ENCODE data around the gene S100A2.

Gene S100A2

DNA sequence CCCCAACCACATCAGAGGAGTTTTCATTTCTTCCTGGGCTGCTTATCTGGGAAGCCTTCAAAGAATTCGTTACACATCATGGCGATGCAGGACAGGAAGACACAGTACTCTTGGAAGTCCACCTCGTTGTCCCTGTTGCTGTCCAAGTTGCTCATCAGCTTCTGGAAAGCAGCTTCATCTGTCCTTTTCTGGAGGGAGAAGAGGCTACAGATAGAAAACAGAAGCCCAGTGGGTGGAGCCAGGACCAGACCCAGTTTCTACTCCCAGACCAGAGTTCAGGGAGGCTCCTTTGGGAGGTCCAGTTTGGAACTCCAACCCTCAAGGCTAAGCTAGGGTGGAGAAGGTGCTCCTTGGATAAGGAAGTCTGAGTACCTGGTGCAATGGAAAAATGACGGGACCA lies 21.9 kb downstream of the S100A2 start:
- no peak for DNase-seq

DNA sequence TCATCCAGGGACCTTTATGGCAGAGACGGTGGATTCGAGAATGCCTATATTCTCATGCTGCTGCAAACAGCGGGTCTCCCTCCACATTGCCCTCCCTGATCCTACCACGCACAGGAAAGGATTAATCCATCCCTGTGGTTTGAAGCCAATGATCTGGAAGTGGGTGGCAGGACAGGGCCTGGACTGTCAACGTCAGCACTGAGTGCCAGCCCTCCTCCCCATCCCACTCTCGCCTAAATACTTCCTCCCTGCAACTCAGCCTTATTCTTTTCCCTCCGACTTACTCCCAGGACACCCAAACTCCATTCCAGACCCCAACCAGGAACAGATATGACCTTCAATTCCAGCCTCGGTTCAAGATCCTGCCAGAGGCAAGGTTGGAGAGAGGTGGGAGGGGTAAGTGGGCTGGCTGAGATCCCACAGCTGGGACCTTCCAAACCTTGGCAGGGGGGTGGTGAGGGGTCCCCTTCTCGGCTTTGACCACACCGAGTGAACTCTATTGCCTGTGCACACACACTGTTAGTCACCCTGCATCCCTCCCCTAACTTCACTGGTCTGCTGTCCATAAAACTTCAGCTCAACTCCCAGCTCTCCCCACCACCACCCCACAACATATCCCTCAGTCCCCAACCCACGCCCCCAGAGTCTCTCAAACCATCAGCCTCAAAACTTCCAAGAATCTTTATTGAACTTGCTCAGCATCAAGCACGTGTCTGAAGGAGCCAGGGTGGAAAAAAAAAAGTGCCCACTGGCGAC lies 22.5 kb downstream of the S100A2 start:
- no peak for DNase-seq

DNA sequence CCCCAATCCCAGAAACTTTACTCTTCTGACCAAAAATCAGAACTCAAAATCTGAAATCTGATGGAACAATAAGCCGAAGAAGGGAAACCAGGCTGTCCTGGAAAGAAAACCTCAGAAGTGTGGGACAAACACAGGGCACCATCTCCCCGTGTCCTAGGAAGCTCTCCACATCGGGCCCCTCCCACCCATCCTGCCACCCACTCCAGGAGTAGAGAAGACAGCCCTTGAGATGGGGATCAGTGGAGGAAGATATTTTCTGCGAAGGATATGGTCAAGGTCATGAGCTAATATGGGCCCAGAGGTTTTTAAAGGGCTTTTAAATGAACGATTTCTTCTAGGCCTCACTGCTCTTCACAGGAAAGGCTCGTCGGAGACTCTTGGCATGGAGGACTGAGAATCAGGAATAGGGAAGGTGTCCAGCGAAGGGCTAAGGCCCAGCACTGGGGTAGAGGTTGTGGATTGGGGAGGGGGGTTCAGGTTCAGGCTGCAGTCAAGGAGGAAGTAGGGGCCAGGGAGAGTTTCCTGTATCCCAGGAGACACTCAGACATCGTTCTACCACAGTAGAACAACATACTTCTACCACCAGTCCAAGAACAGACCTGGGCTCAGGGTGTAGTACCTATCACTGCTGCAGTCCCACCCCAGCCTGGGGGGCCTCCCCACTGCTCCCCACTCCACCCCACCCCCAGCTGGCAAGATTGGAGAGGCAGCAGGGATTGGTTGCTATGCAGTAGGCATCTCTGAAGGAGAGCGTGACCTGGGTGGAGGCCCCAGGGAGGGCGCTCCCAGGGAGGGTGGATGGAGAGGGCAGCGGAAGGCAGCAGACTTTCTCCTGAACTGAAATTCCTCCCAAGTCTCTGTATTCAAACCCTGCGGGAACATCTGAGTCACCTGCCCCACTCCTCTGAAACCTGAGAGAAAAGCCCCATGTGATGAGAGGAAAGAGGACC lies 23.7 kb downstream of the S100A2 start:
- DNase-seq = no peak

DNA sequence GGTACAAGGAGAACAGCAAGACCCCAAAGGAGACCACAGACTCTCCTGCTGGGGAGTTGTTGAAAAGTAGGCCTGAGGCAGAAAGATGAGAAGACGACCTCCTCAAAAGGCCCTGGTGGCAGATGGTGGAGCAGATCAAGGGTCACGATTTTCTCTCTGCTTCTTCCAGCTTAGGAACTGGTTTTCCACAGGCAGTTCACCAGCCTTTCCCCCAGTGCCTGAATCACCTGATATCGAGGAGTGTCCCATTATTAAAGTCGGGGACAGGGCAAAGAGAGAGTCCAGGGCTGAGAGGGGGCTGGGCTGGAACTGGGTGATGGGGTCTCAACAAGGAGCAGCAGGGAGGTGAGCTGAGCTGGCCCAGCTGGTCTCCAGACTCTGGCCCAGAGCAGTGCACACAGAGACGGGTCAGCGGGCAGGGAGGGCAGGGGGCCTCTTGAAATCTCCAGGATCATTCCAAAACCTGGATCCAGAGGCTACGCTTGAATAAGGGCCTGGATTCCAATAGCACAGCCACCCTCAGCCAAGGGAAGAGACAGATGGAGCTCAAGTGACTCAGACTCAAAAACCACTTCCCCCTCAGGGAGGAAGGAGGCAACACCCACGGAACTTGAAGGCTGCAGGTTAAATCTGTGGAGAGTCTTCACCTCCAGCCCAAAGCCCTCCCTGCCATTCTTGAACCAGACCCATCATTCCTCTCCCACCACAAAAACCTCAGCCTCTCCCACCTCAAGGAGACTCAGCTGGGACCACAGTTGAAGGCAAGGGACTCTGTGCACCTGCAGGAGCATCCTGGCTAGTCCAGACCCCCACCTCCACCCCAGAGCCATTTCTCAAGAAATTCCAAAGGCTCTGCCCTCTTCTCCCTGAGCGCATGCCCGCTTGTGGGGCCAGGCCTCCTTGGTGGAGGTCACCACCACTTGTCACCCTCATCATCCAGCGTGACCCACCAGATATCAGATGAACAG lies 25.0 kb downstream of the S100A2 start, which contains the start of gene S100A5:
Gene S100A5, minus strand, starts transcription at position 541 of the 968 bp plus-strand sequence. CDS start 743 bp downstream, outside the sequence.
- DNase-seq = peak; percentile 39

DNA sequence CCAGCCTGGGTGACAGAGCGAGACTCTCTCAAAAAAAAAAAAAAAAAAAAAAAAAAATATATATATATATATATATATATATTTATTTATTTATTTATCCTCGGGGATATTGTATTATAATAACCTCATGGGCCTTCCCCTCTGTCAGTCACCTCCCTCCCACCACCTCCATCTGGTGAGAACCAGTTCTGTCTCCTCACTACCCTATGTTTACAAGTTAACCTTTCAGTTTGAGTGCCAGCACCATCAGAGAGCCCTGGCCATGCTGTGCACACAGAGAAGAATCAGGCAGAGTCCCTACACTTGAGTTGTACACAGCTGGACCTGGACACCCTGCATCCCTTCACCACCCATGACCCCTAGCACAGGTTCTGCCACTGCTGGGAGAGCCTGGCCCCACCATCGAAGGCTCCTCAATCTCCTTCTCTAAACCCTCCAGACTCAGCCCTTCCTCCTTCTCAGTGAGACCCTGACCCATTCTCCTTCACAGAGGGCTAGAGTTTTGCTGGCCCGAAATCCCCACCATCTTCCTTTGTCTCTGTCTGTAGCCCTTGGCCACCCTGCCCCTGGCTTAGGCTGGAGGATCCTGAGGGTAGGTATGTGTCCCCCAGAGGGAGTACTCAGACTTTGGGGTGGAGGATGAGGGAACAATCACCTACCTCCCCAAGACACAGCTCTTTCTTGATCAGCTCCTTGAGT lies 26.1 kb downstream of the S100A2 start:
- no peak for DNase-seq

DNA sequence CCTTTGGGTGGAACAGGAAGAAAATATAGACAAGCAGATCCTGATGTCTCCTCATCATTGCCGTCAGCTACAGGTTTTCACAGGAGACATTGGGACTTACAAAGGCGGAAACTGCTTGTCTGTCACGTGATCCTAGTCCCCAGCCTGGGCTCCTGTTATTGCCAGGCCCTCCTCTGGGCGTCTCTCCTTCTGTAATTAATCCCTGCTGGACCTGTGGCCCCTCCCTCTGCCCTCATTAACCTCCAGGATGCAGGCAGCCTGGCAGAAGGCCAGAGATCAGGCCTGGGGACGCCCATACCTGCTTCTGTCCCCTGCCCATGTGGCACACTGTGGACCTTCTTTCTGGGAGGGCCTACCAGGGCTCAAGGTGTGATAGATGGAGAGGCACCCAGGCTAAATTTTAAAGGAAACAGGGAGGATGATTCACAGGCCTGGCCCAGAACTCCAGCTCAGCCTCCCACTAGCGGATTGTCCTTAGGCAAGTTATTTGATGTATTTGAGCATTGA lies 27.3 kb downstream of the S100A2 start:
- no peak for DNase-seq

DNA sequence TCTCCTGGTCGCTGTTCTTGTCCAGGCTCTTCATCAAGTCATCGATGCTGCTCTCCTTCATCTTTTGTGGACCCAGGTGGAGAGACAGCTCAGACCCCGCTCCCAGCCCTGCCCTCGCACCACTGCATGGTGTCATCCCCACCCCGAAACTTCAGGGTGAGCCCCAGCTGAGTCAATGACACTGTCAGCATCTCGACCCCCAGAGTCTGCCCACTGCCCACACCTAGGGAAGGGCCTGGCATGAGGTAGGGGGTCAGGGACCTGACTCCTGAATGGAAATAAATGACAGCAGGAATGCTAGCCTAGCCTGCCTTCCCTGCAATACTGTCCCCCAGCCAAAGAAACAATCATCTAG lies 28.3 kb downstream of the S100A2 start:
- DNase-seq = no peak

DNA sequence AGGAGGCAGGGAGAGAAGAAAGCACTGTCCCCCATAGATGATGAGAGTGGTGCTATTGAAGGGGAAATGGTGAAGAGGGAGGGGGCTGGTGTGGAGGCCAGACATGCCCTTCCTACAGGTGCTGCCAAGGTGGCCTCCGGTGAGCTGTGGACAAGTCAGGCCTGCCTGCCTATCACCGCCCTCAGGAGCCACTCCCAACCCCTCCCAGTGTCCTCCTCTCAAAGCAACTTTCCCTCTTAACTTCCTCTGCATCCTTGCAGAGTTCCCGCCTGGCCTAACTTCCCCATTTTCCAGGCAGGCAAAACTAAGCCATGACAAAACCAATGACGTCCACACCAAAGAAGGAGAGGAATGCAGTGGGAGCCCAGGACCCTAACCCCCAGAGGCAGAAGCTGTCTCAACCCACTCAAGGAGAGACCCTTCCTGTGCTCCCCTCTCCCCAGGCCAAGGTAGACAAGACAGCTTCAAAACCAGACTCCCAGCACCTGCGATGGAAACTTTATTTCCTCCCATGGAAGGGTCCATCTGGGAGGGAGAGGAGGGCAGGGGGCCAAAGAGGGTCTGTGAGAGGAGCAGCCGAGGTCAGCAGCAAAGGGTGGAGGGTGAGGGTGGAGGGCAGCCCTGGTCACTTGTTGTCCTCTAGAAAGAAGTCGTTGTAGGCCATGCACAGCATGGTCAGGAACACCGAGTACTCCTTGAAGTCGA lies 28.8 kb downstream of the S100A2 start:
- no peak for DNase-seq

DNA sequence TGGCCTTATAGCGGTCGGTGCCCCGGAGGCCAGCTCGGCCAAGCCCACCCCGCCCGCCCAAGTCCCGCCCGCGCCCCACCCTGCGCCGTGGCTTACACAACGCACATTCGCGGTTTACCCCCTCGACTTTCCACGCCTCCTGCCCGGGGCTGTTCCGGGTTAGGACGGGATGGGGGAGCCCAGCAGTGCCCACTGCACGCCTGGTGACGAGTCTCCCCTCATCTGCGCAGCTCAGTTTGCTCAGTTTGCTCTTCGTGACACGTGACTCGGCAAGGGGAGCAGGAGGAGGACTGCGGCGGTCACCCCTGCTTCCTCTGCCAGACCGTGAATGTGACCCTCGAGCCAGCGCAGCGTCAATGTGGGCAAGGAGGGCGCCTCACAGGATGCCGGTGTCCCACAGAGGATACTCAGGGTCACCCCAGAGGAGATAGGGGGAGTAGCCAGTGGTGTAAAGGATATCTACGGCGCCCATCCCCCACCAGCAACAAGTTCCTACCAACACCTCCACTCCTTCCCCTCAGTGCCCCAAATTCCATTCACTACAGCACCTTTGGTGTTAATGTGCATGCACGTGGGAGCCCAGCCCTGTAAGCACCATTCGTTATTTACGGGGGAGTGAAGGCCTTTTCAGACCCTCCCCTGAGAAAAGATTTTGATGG lies 29.5 kb downstream of the S100A2 start:
- peak; percentile 74 for DNase-seq

DNA sequence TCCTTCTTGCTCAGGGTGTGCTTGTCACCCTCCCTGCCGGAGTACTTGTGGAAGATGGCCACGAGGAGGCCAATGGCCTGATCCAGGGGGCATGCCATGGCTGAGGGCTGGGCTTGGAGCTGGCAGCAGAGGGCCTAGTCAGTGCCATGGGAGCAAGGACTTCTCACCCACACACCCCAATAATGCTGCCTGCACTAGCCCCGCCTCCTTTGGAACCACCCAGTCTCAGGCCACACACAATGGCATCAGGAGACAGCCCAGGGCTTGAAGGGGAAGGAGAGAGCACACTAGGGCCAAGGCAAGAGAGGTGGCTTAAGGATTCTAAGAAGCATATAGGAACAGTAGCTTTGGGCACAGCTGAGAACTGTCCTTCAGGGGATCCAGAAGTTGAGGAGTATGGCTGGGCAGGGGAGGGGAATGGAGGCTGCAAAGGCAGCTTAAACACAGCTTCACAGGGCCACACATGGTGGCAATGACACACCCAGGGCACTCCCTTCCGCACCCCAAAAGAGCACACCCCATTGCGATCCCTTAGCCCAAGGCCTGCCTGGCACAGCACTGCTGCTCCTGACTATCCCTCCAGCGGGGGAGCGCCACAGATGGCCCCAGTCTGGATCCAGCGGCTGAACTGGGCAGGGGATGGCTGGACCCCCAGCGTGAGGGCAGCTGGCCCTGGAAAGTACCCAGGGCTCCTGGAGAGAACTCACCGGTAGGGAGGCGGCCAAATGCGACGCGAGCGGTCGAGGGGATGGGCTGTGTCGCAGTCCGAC lies 30.2 kb downstream of the S100A2 start, which contains the start of gene S100A6:
Gene S100A6, minus strand, starts transcription at position 750 of the 770 bp plus-strand sequence. Its CDS starts 652 bp downstream, at position 98.
- DNase-seq = peak; percentile 23

DNA sequence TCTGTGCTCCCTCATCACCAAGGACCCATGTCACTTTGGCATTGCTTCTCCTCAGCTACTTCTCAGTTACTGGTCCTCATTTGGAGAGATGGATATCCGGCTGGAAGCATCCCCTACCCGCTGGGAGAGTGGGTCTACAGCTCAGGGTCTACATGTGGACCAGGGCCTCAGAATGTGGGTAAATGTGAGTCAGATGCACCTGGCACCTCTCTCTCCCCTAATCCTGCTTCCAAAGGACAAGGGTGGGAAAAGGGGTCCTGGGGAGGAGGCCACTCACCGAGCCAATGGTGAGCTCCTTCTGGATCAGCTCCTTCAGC lies 30.8 kb downstream of the S100A2 start:
- DNase-seq = no peak

DNA sequence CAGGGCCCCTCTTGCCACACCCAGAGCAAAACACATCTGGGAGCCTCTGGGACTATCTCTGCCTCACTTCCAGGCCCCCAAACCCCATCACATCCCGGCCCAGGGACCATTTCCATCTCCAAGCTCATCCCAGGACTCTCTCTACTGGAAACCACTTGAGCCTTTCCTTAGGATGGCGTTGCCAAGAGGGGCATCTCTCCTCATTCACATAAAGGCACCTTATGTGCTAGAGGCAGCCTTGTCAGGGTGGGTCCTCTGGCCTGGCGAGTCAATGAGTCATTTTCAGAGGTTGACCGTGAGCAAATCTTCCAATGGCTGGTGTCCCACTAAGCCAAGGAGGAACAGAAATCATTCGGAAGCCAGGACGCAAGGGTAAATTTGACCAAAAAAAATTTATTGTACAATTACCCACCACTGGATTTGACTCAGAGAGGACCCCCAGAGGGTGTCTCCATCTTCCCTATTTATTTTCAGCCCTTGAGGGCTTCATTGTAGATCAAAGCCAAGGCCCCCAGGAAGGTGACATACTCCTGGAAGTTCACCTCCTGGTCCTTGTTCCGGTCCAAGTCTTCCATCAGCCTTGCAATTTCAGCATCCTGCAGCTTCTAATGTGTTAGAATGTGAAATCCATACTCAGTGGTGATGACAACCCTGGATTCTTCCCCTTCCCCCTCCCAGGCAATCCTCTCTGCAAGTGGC lies 31.3 kb downstream of the S100A2 start:
- DNase-seq = no peak

DNA sequence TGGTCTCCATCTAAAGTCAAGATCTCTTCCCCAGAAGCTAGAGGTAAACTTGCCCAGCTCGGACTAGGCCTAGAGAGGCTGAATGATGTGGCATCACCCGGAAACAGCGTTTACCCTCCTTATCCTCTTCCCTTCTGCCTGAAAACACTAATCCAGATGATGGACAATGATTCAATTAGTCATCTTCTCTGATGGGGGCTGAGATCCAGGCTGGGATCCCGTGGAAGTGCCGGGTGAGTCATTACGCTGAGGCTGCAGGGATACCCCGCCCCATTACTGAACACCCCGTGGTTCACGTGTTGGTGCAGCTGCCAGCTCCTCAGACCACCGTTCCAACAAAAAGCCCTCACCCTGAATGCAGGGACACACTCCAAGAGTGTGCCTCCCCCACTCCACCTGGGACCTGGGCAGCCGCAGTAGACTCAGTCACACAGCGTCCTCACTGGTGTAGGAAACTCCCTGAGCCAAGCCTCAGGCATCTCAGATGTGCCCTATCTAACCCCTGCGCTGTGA lies 31.9 kb downstream of the S100A2 start:
- DNase-seq = peak; percentile 17

DNA sequence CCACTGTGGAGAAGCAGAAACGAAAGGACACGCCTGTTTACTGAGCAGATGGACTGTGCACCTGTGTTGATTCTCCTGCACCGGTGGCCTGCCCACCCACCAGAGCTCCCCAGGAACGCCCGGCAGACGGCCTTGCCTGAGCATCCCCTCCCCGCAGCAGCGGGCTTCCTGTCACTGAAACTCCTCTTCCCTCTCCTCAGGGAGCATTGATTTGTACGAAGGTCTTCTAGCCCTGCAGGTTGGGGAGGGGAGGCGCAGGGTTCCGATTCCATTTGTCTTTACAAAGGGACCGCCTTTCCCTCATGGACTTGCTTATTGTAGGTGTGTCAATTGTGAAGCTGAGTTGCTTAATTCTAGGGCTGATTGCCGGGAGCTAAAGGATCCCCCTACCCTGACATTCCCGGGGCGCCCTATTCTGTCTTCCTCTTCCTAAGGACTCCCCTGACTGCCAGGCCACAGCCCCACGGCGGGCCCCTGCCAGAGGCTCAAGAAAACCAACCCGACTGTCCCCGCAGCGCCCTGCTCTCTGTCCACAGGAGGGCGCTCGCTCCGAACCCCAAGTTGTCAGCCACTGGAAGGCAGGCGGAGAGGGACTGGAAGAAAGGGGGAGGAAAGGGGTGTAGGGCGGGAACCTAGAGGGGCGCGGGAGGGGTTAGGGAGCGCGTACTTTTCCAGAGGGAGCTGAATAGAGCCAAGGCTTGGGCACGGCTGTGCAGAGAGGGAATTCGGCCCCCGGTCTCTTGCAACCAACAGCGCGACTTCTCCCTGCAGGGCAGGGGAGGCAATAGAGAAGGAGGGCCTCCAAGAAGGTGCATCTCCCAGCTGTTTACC lies 32.7 kb downstream of the S100A2 start:
- DNase-seq = peak; percentile 77

DNA sequence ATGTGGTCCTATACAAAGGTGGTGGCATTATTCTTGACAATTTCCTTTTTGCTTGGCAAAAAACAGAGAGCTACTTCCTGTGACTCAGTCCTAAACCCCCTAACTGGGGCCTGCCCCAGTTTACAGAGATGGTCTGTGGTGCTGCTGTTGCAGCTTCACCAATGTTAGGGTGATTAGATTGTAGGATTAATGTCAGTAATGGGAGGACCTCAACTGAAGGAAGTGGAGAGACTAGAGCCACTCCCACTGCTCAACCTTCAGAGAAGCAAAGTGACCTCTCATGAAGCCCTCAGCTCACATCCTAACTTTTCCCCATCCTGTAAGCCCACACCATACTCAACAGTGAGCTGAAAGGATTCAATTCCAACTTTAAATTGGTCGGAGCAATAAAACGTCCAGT lies 33.5 kb downstream of the S100A2 start:
- DNase-seq = peak; percentile 17

DNA sequence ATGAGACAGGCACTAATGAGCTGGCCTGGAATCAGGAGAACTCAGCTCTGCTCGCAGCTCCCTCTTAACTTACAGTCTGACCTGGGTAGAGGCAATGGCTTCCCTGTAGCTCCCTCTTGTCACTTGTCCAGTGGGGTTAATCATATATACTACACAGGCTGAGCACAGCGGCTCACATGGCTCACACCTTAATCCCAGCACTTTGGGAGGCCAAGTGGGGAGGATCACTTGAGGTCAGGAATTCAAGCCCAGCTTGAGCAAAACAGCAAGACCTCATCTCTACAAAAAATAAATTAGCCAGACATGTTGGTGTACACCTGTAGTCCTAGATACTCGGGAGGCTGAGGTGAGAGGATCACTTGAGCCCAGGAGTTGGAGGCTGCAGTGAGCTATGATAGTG lies 34.0 kb downstream of the S100A2 start:
- no peak for DNase-seq

DNA sequence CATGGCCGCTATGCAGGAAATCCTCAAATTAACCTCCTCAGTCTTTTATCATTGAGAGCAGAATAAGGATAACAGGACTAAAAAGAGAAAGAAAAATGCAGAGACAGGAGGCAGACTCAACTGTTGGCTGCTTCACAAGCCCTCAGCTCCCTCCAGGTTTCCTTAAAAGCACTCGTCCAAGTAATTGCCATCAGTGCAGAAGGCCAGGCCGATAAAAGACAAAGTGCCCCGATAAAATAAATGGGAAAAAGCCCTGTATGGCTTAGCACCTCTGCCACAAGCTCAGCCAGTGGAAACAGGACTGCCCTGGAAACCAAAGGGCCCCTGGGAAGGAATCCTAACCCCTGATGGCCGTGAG lies 38.0 kb downstream of the S100A2 start:
- no peak for DNase-seq

Measured in T-helper 9 cell (primary cell).